Hepatocyte (in vitro differentiated cells): Measurements from ENCODE around the gene NFIA. TPM values are rescaled to one million over a fixed set of nuclear protein-coding genes. Genes with fewer than 3 reads are reported as not detected.

Source experiments
- DNase-seq: peaks from one replicate; pipeline ENCODE4 v3.0.0-alpha.2; 2016; ENCODE audit warnings: low spot score
- H2AFZ ChIP-seq: fragments of 200-600 bp; sonication (generic); 2 replicates; pipeline ENCODE4 v1.6.0; 2016; ENCODE audit warnings: antibody characterized with exemption, mild to moderate bottlenecking
- H3K27ac ChIP-seq: fragments of 200-600 bp; sonication (generic); 2 replicates; pipeline ENCODE4 v1.5.1; 2016; ENCODE audit warnings: mild to moderate bottlenecking
- H3K27me3 ChIP-seq: fragments of 200-600 bp; sonication (generic); 2 replicates; pipeline ENCODE4 v1.6.1; 2016
- H3K36me3 ChIP-seq: fragments of 200-600 bp; sonication (generic); replicated peaks from 2 replicates; pipeline ENCODE4 v1.5.1; 2016; ENCODE audit warnings: low read depth; ENCODE audit not compliant: insufficient read depth
- H3K4me1 ChIP-seq: fragments of 200-600 bp; sonication (generic); 2 replicates; pipeline ENCODE4 v1.5.1; 2016; ENCODE audit warnings: mild to moderate bottlenecking, moderate library complexity; ENCODE audit not compliant: insufficient read depth
- H3K4me2 ChIP-seq: fragments of 200-600 bp; sonication (generic); 2 replicates; pipeline ENCODE4 v1.6.0; 2016
- H3K4me3 ChIP-seq: fragments of 200-600 bp; sonication (generic); 2 replicates; pipeline ENCODE4 v1.5.1; 2016; ENCODE audit warnings: mild to moderate bottlenecking
- H3K79me2 ChIP-seq: fragments of 200-600 bp; sonication (generic); 2 replicates; pipeline ENCODE4 v1.6.0; 2017; ENCODE audit warnings: mild to moderate bottlenecking
- H3K9me2 ChIP-seq: fragments of 200-600 bp; sonication (generic); replicated peaks from 2 replicates; pipeline ENCODE4 v1.6.0; 2017; ENCODE audit warnings: mild to moderate bottlenecking; ENCODE audit not compliant: insufficient read depth
- H3K9me3 ChIP-seq: fragments of 200-600 bp; sonication (generic); 2 replicates; pipeline ENCODE4 v1.5.1; 2016; ENCODE audit warnings: low read depth, mild to moderate bottlenecking
- H4K20me1 ChIP-seq: fragments of 200-600 bp; sonication (generic); 2 replicates; pipeline ENCODE4 v1.6.0; 2016; ENCODE audit warnings: mild to moderate bottlenecking; ENCODE audit not compliant: insufficient read depth, poor library complexity, severe bottlenecking
- CTCF ChIP-seq: fragments of 200-600 bp; sonication (generic); IDR thresholded peaks from 2 replicates; pipeline ENCODE4 v1.5.1; 2016; ENCODE audit warnings: antibody characterized with exemption, mild to moderate bottlenecking; ENCODE audit not compliant: poor library complexity
- EZH2 ChIP-seq: fragments of 200-600 bp; sonication (generic); IDR thresholded peaks from 2 replicates; pipeline ENCODE4 v1.6.1; 2016; ENCODE audit warnings: antibody characterized with exemption, mild to moderate bottlenecking, borderline replicate concordance
- EZH2phosphoT487 ChIP-seq: fragments of 200-600 bp; sonication (generic); IDR thresholded peaks from one replicate; pipeline ENCODE4 v1.6.1; 2018; ENCODE audit warnings: antibody characterized with exemption, mild to moderate bottlenecking, low read depth, moderate library complexity; ENCODE audit not compliant: unreplicated experiment, severe bottlenecking
- WGBS: methylation state at CpG from one replicate; pipeline ENCODE4 v1.1.6; 2016; ENCODE audit warnings: low lambda C conversion rate; ENCODE audit errors: missing lambda C conversion rate; 5-methylcytosine and 5-hydroxymethylcytosine counted together
- polyA plus RNA-seq: library from polyadenylated mRNA; unstranded; fragments of >200 nt; fragmentation: Nextera tagmentation; extraction: Ambion mirVana; gene quantifications from 2 replicates; pipeline ENCODE4 v1.2.1, GENCODE V29; 2016
- total RNA-seq: library from RNA; depleted of rRNA; stranded (reverse); fragments of >200 nt; gene quantifications from 2 replicates; pipeline ENCODE4 v1.2.3, GENCODE V29; 2014

NFIA gene
- total and polyA plus RNA-seq, 2 experiments from 2014 or later: 15.1 to 18.2 TPM

GRCh38 chr1:61293986-61294504, 211.7 kb downstream of the NFIA start:
- Histone ChIP-seq H4K20me1 (no peaks in the 10 kb centered on the region), H3K4me1 (peaks cover 8% of the 10 kb centered on the region), H3K27me3 (no peaks in the 10 kb centered on the region), H2AFZ (no peak overlapping the region), H3K9me2 (no peaks in the 10 kb centered on the region), H3K36me3 (no peaks in the 10 kb centered on the region), H3K9me3 (no peaks in the 10 kb centered on the region), H3K4me3 (no peak overlapping the region), H3K79me2 (peaks cover 4% of the 10 kb centered on the region), H3K27ac (no peak overlapping the region), H3K4me2 (no peak overlapping the region)
- TF ChIP-seq EZH2phosphoT487: no peak
- TF ChIP-seq CTCF: no peak
- no peak for TF ChIP-seq EZH2
- no peak for DNase-seq
- WGBS: 90% methylated on average over 2 of the region's 2 CpGs

GRCh38 chr1:61294930-61295329, 212.6 kb downstream of the NFIA start:
- TF ChIP-seq EZH2phosphoT487 (no peak), EZH2 (no peak), CTCF (no peak)
- WGBS: 94% methylated on average over 5 of the region's 5 CpGs
- no peak overlapping the region for H2AFZ ChIP-seq

GRCh38 chr1:61295818-61296537, 213.6 kb downstream of the NFIA start:
- Histone ChIP-seq H3K27ac (no peak overlapping the region), H3K4me3 (no peak overlapping the region), H2AFZ (no peak overlapping the region), H3K27me3 (no peaks in the 10 kb centered on the region), H3K9me2 (no peaks in the 10 kb centered on the region), H3K4me1 (peaks cover 20% of the 10 kb centered on the region), H3K36me3 (no peaks in the 10 kb centered on the region), H3K9me3 (no peaks in the 10 kb centered on the region), H3K4me2 (no peak overlapping the region), H4K20me1 (no peaks in the 10 kb centered on the region), H3K79me2 (peaks cover 8% of the 10 kb centered on the region)
- DNase-seq: no peak
- 43% methylated on average over 2 of the region's 2 CpGs for WGBS
- no peak for TF ChIP-seq EZH2phosphoT487
- TF ChIP-seq EZH2: no peak
- no peak for TF ChIP-seq CTCF

More at GRCh38 chr1:61294930-61295329, 212.6 kb downstream of the NFIA start:
- Histone ChIP-seq H3K79me2 (peaks cover 4% of the 10 kb centered on the region), H3K36me3 (no peaks in the 10 kb centered on the region), H3K4me1 (peaks cover 16% of the 10 kb centered on the region), H3K9me2 (no peaks in the 10 kb centered on the region), H4K20me1 (no peaks in the 10 kb centered on the region), H3K4me3 (no peak overlapping the region), H3K27me3 (no peaks in the 10 kb centered on the region), H3K4me2 (no peak overlapping the region), H3K9me3 (no peaks in the 10 kb centered on the region), H3K27ac (no peak overlapping the region)
- DNase-seq: no peak
